Germinal center (tissue), 1 donor: Measurements from ENCODE around the gene REXO1.
"Not testable (repeated sequence)": the region's sequence is repeated elsewhere in the genome, so short reads cannot be mapped to it uniquely, and the experiment has no call there.

Experiments
- DNase-seq: peaks from one replicate; pipeline ENCODE4 v3.0.0; 2012; ENCODE audit warnings: mixed read lengths, low spot score

The REXO1 gene

GRCh38 chr19:1875646-1876495 lies 27.6 kb upstream of the REXO1 start:
- DNase-seq, result peak; percentile 84

GRCh38 chr19:1875265-1875645 lies 27.0 kb upstream of the REXO1 start:
- DNase-seq, result not testable (repeated sequence)

- no peak for DNase-seq
Measured at GRCh38 chr19:1874554-1875185, 26.4 kb upstream of the REXO1 start.

- DNase-seq, result no peak
Measured at GRCh38 chr19:1873524-1874473, 25.5 kb upstream of the REXO1 start.

GRCh38 chr19:1872807-1873523 lies 24.7 kb upstream of the REXO1 start:
- DNase-seq, result no peak

- no peak for DNase-seq
Measured at GRCh38 chr19:1871630-1872029, 23.3 kb upstream of the REXO1 start.

GRCh38 chr19:1871140-1871597 lies 22.9 kb upstream of the REXO1 start:
- DNase-seq, result no peak

GRCh38 chr19:1868971-1869370 lies 20.7 kb upstream of the REXO1 start:
- no peak for DNase-seq

GRCh38 chr19:1867349-1867724 lies 19.1 kb upstream of the REXO1 start:
- DNase-seq, result no peak

- no peak for DNase-seq
Measured at GRCh38 chr19:1866693-1867348, 18.5 kb upstream of the REXO1 start.

- DNase-seq, result no peak
Measured at GRCh38 chr19:1865172-1866010, 17.1 kb upstream of the REXO1 start.

GRCh38 chr19:1864480-1865171 lies 16.3 kb upstream of the REXO1 start:
- DNase-seq, result peak; percentile 80

GRCh38 chr19:1863638-1864479 lies 15.6 kb upstream of the REXO1 start:
- DNase-seq, result peak; percentile 95

- DNase-seq, result no peak
Measured at GRCh38 chr19:1863328-1863637, 15.0 kb upstream of the REXO1 start, which contains the start of gene KLF16. Gene KLF16, minus strand, starts transcription at chr19:1863579. Its CDS starts 82 bp downstream, at chr19:1863497.

GRCh38 chr19:1862424-1863327 lies 14.4 kb upstream of the REXO1 start:
- peak; percentile 55 for DNase-seq

GRCh38 chr19:1862068-1862423 lies 13.8 kb upstream of the REXO1 start:
- no peak for DNase-seq

- DNase-seq, result no peak
Measured at GRCh38 chr19:1861599-1862031, 13.3 kb upstream of the REXO1 start.
